ENCODE results near the gene PODXL. TPM values are rescaled to one million over a fixed set of nuclear protein-coding genes. Genes with fewer than 3 reads are reported as not detected.
"Not testable (repeated sequence)": the region's sequence is repeated elsewhere in the genome, so short reads cannot be mapped to it uniquely, and the experiment has no call there.

The PODXL gene
- total RNA-seq, 1 experiment from 2014 or later: 727 TPM

DNA sequence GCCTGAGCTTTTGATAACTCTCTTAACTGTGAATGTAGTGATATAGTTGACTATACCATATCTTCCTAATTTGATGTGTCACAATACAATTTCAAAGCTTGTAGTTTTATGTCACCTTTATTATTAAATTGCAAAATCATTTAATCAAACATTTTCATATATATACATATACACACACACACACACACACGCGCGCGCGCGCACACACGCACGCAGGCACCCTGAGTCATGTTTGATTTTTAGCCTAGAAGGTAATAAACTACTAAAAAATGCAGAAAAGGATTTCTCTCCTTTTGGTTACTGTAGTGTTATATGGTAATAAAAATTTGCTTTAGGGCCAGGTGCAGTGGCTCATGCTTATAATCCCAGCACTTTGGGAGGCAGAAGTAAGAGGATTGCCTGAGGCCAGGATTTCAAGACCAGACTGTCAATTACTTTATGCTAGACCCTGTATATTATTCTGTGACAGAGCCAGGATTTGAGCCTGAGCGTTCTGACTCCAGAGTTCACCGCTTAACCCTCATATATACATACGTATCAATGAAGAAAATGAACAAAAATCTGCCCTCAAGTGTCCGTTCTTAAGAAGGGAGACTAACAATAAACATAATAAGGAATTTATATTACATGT lies 89.6 kb downstream of the PODXL start:
- Histone ChIP-seq H2AFZ (ENCODE audit: low read length) (no peak overlapping the region), H3K9ac (ENCODE audit: extremely low read depth, insufficient read length, low read length) (no peak overlapping the region), H4K8ac (replicated peaks; ENCODE audit: insufficient read length, low read depth, low read length) (no peak overlapping the region), H2BK15ac (ENCODE audit: low read depth, low read length) (no peak overlapping the region), H3K4me2 (ENCODE audit: insufficient read depth, insufficient read length, low read length) (no peak overlapping the region), H3K18ac (ENCODE audit: insufficient read length, low read depth, low read length) (no peak overlapping the region), H2BK120ac (ENCODE audit: low read depth, low read length, poor library complexity, severe bottlenecking) (no peak overlapping the region), H2AK5ac (ENCODE audit: insufficient read length, low read length) (no peak overlapping the region), H3K23ac (ENCODE audit: insufficient read length, low read depth, low read length) (no peak overlapping the region), H3K79me1 (ENCODE audit: insufficient read depth, low read depth, low read length, poor library complexity, severe bottlenecking) (no peaks in the 10 kb centered on the region), H3K4ac (ENCODE audit: low read depth, low read length) (no peak overlapping the region), H3K9me3 (ENCODE audit: control insufficient read depth, low read depth, low read length) (no peaks in the 10 kb centered on the region), H2BK5ac (ENCODE audit: insufficient read length, low read length) (no peak overlapping the region), H2BK20ac (ENCODE audit: low read depth, low read length, poor library complexity, severe bottlenecking) (no peak overlapping the region), H3K27me3 (ENCODE audit: insufficient read depth, low read length) (no peaks in the 10 kb centered on the region), H4K5ac (ENCODE audit: insufficient read length, low read depth, low read length) (no peak overlapping the region), H3K27ac (ENCODE audit: insufficient read length, low read depth, low read length) (no peak overlapping the region), H3K79me2 (ENCODE audit: insufficient read depth, low read length) (no peaks in the 10 kb centered on the region), H2BK12ac (ENCODE audit: insufficient read length, low read depth, low read length) (no peak overlapping the region), H3K4me1 (ENCODE audit: insufficient read depth, low read length) (no peaks in the 10 kb centered on the region), H3K23me2 (ENCODE audit: insufficient read length, low read depth, low read length, poor library complexity, severe bottlenecking) (no peaks in the 10 kb centered on the region), H3K14ac (ENCODE audit: insufficient read depth, low read length) (no peak overlapping the region), H3K56ac (ENCODE audit: insufficient read length, low read depth, low read length) (no peak overlapping the region), H3T11ph (ENCODE audit: low read length) (no peak overlapping the region), H4K20me1 (ENCODE audit: control insufficient read depth, insufficient read depth, insufficient read length) (no peaks in the 10 kb centered on the region), H4K91ac (ENCODE audit: insufficient read length, low read depth, low read length) (no peak overlapping the region)
- WGBS (ENCODE audit: extremely low coverage, insufficient read length, low lambda C conversion rate): no CpG with 5 or more reads among the region's 12 CpGs
- Mint-ChIP-seq H3K9me3 (no peaks in the 10 kb centered on the region), H3K27me3 (ENCODE audit: low read depth) (no peaks in the 10 kb centered on the region), H3K4me3 (no peak overlapping the region), H3K36me3 (ENCODE audit: insufficient read depth in 1 of 3, low read depth in 3 of 3) (peaks cover 18 to 56% (median 33%) of the 10 kb centered on the region in 3 experiments; a peak in 6 of 7 replicates), H3K27ac (no peak overlapping the region), H3K4me1 (peaks cover 6 to 12% of the 10 kb centered on the region in 2 experiments)
- TF ChIP-seq, protein P1, sequence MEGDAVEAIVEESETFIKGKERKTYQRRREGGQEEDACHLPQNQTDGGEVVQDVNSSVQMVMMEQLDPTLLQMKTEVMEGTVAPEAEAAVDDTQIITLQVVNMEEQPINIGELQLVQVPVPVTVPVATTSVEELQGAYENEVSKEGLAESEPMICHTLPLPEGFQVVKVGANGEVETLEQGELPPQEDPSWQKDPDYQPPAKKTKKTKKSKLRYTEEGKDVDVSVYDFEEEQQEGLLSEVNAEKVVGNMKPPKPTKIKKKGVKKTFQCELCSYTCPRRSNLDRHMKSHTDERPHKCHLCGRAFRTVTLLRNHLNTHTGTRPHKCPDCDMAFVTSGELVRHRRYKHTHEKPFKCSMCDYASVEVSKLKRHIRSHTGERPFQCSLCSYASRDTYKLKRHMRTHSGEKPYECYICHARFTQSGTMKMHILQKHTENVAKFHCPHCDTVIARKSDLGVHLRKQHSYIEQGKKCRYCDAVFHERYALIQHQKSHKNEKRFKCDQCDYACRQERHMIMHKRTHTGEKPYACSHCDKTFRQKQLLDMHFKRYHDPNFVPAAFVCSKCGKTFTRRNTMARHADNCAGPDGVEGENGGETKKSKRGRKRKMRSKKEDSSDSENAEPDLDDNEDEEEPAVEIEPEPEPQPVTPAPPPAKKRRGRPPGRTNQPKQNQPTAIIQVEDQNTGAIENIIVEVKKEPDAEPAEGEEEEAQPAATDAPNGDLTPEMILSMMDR (conservative IDR thresholded peaks at IDR 0.05): no peak
- no peak for DNase-seq

DNA sequence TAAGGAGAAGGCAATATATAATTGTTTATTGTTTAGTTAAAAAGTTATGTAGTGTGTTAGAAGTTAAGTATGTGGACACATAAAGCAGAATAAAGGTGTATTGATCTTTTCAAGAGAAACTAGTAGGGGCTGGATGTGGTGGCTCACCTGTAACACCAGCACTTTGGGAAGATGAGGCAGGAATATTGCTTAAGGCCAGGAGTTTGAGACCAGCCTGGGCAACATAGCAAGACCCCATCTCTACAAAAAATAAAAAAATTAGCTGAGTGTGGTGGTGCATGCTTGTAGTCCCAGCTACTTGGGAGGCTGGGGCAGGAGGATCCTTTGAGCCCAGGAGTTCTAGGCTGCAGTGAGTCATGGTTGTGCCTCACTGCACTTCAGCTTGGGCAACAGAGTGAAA lies 93.7 kb downstream of the PODXL start:
- not testable (repeated sequence) for H3K9me3 Mint-ChIP-seq; H3K27me3 Mint-ChIP-seq (ENCODE audit: low read depth); H3K27ac Mint-ChIP-seq; H3K27ac ChIP-seq (ENCODE audit: insufficient read length, low read depth, low read length); H4K8ac ChIP-seq (replicated peaks; ENCODE audit: insufficient read length, low read depth, low read length); H3K9ac ChIP-seq (ENCODE audit: extremely low read depth, insufficient read length, low read length); H3K4ac ChIP-seq (ENCODE audit: low read depth, low read length); H3K23me2 ChIP-seq (ENCODE audit: insufficient read length, low read depth, low read length, poor library complexity, severe bottlenecking); H4K20me1 ChIP-seq (ENCODE audit: control insufficient read depth, insufficient read depth, insufficient read length); H4K5ac ChIP-seq (ENCODE audit: insufficient read length, low read depth, low read length); H2BK20ac ChIP-seq (ENCODE audit: low read depth, low read length, poor library complexity, severe bottlenecking); H2AK5ac ChIP-seq (ENCODE audit: insufficient read length, low read length); H3K79me2 ChIP-seq (ENCODE audit: insufficient read depth, low read length); H2BK120ac ChIP-seq (ENCODE audit: low read depth, low read length, poor library complexity, severe bottlenecking); H3K4me3 Mint-ChIP-seq; H3K9me3 ChIP-seq (ENCODE audit: control insufficient read depth, low read depth, low read length); H3K56ac ChIP-seq (ENCODE audit: insufficient read length, low read depth, low read length); H3K4me1 ChIP-seq (ENCODE audit: insufficient read depth, low read length); DNase-seq; H3K4me1 Mint-ChIP-seq; H4K91ac ChIP-seq (ENCODE audit: insufficient read length, low read depth, low read length); H3K4me2 ChIP-seq (ENCODE audit: insufficient read depth, insufficient read length, low read length); H3K23ac ChIP-seq (ENCODE audit: insufficient read length, low read depth, low read length); H2BK15ac ChIP-seq (ENCODE audit: low read depth, low read length); H3K27me3 ChIP-seq (ENCODE audit: insufficient read depth, low read length); H3K18ac ChIP-seq (ENCODE audit: insufficient read length, low read depth, low read length); H2BK5ac ChIP-seq (ENCODE audit: insufficient read length, low read length); H2AFZ ChIP-seq (ENCODE audit: low read length); H3K79me1 ChIP-seq (ENCODE audit: insufficient read depth, low read depth, low read length, poor library complexity, severe bottlenecking); H2BK12ac ChIP-seq (ENCODE audit: insufficient read length, low read depth, low read length); H3K14ac ChIP-seq (ENCODE audit: insufficient read depth, low read length); H3T11ph ChIP-seq (ENCODE audit: low read length)
- peaks cover 11 to 40% (median 30%) of the 10 kb centered on the region in 3 experiments; a peak in 6 of 7 replicates for H3K36me3 Mint-ChIP-seq (ENCODE audit: insufficient read depth in 1 of 3, low read depth in 3 of 3)
